Skin of body (tissue), 2 donors: ENCODE results near the gene SUZ12. TPM values are rescaled to one million over a fixed set of nuclear protein-coding genes. Genes with fewer than 3 reads are reported as not detected.
"Not testable (repeated sequence)": the region's sequence is repeated elsewhere in the genome, so short reads cannot be mapped to it uniquely, and the experiment has no call there.

ENCODE experiments used
- DNase-seq: peaks from one replicate; lab custom pipeline; 2025; lab: John Stamatoyannopoulos, UW
- total RNA-seq: library from RNA; depleted of rRNA; stranded (reverse); fragments of >200 nt; gene quantifications from one replicate; pipeline ENCODE4 v1.2.3, GENCODE V29; 2014

The SUZ12 gene
- total RNA-seq: 30.9 TPM

- peak; percentile 82 for DNase-seq
These were observed at the start of gene SUZ12 for GRCh38 chr17:31936615-31937609. Gene SUZ12, plus strand, starts transcription at chr17:31937007. Its CDS starts 240 bp downstream, at chr17:31937247.

- no peak for DNase-seq
These were observed 48.7 kb upstream of the SUZ12 start for GRCh38 chr17:31888124-31888523.

- no peak for DNase-seq
These were observed 35.9 kb upstream of the SUZ12 start for GRCh38 chr17:31900877-31901276.

- no peak for DNase-seq
These were observed 34.1 kb upstream of the SUZ12 start for GRCh38 chr17:31902693-31903092.

GRCh38 chr17:31903401-31903800, 33.4 kb upstream of the SUZ12 start:
- no peak for DNase-seq

GRCh38 chr17:31907342-31907962, 29.4 kb upstream of the SUZ12 start:
- DNase-seq: peak; percentile 18

- no peak for DNase-seq
These were observed 28.4 kb upstream of the SUZ12 start for GRCh38 chr17:31908386-31908785.

GRCh38 chr17:31912705-31913104, 24.1 kb upstream of the SUZ12 start:
- not testable (repeated sequence) for DNase-seq

GRCh38 chr17:31915456-31916100, 21.2 kb upstream of the SUZ12 start:
- DNase-seq: no peak

GRCh38 chr17:31916491-31917064, 20.2 kb upstream of the SUZ12 start:
- DNase-seq: no peak

GRCh38 chr17:31917065-31917529, 19.7 kb upstream of the SUZ12 start:
- DNase-seq: no peak

- not testable (repeated sequence) for DNase-seq
These were observed 19.1 kb upstream of the SUZ12 start for GRCh38 chr17:31917721-31918120.

GRCh38 chr17:31918701-31919128, 18.1 kb upstream of the SUZ12 start:
- DNase-seq: no peak

GRCh38 chr17:31919802-31920525, 16.8 kb upstream of the SUZ12 start:
- no peak for DNase-seq

GRCh38 chr17:31926100-31926729, 10.6 kb upstream of the SUZ12 start:
- no peak for DNase-seq

- no peak for DNase-seq
These were observed 5.1 kb upstream of the SUZ12 start for GRCh38 chr17:31931756-31932155.

GRCh38 chr17:31935512-31935911, 1.3 kb upstream of the SUZ12 start:
- DNase-seq: no peak

- DNase-seq: not testable (repeated sequence)
These were observed 1.3 kb downstream of the SUZ12 start for GRCh38 chr17:31937926-31938641.

GRCh38 chr17:31941916-31942315, 5.1 kb downstream of the SUZ12 start:
- not testable (repeated sequence) for DNase-seq

GRCh38 chr17:31942396-31942795, 5.6 kb downstream of the SUZ12 start:
- DNase-seq: not testable (repeated sequence)
